ENCODE data around the gene NRARP. TPM values are rescaled to one million over a fixed set of nuclear protein-coding genes. Genes with fewer than 3 reads are reported as not detected.
A peak's percentile ranks its signal among the peaks of the same experiment; 100 is the strongest.
"Not testable (repeated sequence)": the region's sequence is repeated elsewhere in the genome, so short reads cannot be mapped to it uniquely, and the experiment has no call there.

NRARP gene
- total and polyA plus RNA-seq, 10 of the 15 experiments (the other 5 are each of a cell fraction or from before 2014, with no cell fraction given): 0.06 to 9.2 (median 2.2) TPM; not detected in 2

- H3K27me3 ChIP-seq (replicated peaks in 1 of 2; ENCODE audit: control insufficient read depth in 2 of 2, insufficient read depth in 2 of 2, low read length in 1 of 2); H3K79me2 ChIP-seq (ENCODE audit: control insufficient read depth, insufficient read depth, low read length); POLR2A ChIA-PET; H3K4me1 ChIP-seq (ENCODE audit: control insufficient read depth, insufficient read depth, low read length); RAD21 ChIA-PET (ENCODE audit: unreplicated experiment); in situ Hi-C loops (cut with MboI); CTCF ChIA-PET; H3K4me2 ChIP-seq (ENCODE audit: control insufficient read depth, insufficient read depth); BruUV-seq (replicated peaks); H3K9me3 ChIP-seq (replicated peaks; ENCODE audit: control insufficient read depth, insufficient read depth, low read length); H2AFZ ChIP-seq (ENCODE audit: control insufficient read depth, low read depth, low read length); ATAC-seq; DNase-seq (ENCODE audit: low read depth, low spot score); H3K36me3 ChIP-seq (ENCODE audit: control insufficient read depth in 2 of 2, insufficient read depth in 2 of 2, low read length in 1 of 2); H4K20me1 ChIP-seq (ENCODE audit: control insufficient read depth, insufficient read depth); H3K4me3 ChIP-seq; SMC1A ChIA-PET (ENCODE audit: uncharacterized antibody, unreplicated experiment); H3K27ac ChIP-seq (ENCODE audit: control insufficient read depth, insufficient read depth); H3K9ac ChIP-seq (ENCODE audit: control insufficient read depth, insufficient read depth, low read length); intact Hi-C loops (cut with micrococcal nuclease; ENCODE audit: unreplicated experiment): not testable (repeated sequence)
- peak; percentile 98 for FAIRE-seq
- peak; percentile 38 for TF ChIP-seq BCL3 (IDR thresholded peaks at IDR 0.05; ENCODE audit: borderline replicate concordance, insufficient read depth, low read depth, low read length, poor library complexity, severe bottlenecking)
- TF ChIP-seq JUNB (IDR thresholded peaks at IDR 0.05): peak; percentile 92
- TF ChIP-seq RUNX3 (IDR thresholded peaks at IDR 0.05; ENCODE audit: low read length): peak; percentile 37; the same call in 1 of the 2 replicates
- WGBS (ENCODE audit: insufficient coverage, insufficient replicate concordance, low lambda C conversion rate, missing lambda C conversion rate): 17% methylated on average over 8 of the region's 8 CpGs
Observed at GRCh38 chr9:137327641-137328550, 25.8 kb upstream of the NRARP start.

Measured in GM12878 (cell line).